HCT116 (cell line): Measurements from ENCODE around the gene TPK1. TPM values are rescaled to one million over a fixed set of nuclear protein-coding genes. Genes with fewer than 3 reads are reported as not detected.

Experiments
- ATAC-seq: fragments of 200-7000 bp; cut with Tn5 transposase; 2 replicates; pipeline ENCODE4 v1.9.1; 2020; ENCODE audit warnings: mild to moderate bottlenecking, moderate library complexity
- BruUV-seq: library from RNA; stranded (reverse); fragments of 400-500 nt; replicated peaks from 2 replicates; lab custom pipeline; 2021; lab: Mats Ljungman, UMichigan
- CTCF ChIA-PET: fragments of 300-600 bp; sonication (Branson Sonifier 250); formaldehyde crosslinking; loops from one replicate; lab custom pipeline; 2021; ENCODE audit warnings: antibody characterized with exemption; lab: Charles Lee
- POLR2A ChIA-PET: fragments of 300-600, 350-600 bp; sonication (Branson Sonifier 250); formaldehyde crosslinking; loops from one replicate; lab custom pipeline; 2021; ENCODE audit warnings: antibody characterized with exemption; lab: Charles Lee
- RAD21 ChIA-PET, 2 experiments: fragments of 300-600 bp; sonication (Branson Sonifier 250); formaldehyde crosslinking; loops; one replicate each; lab custom pipeline; 2023; ENCODE audit warnings: low total read pairs in 2 of 2; ENCODE audit not compliant: uncharacterized antibody in 2 of 2, unreplicated experiment in 2 of 2, low non-redundant PET in 1 of 2; lab: Charles Lee
- DNase-seq: peaks from one replicate; pipeline ENCODE4 v3.0.0-alpha.2; 2010; ENCODE audit warnings: low read depth, low spot score
- H2AFZ ChIP-seq: fragments of 200-600 bp; shearing (Covaris generic), sonication (generic); 2 replicates; pipeline ENCODE4 v1.6.1; 2017; ENCODE audit warnings: low read depth, mixed run types, mixed read lengths, antibody characterized with exemption, low read length; ENCODE audit not compliant: poor library complexity, severe bottlenecking
- H3K27ac ChIP-seq: 2 replicates; pipeline ENCODE4 v1.5.1; 2012; ENCODE audit warnings: low read depth, low read length
- H3K27me3 ChIP-seq: fragments of 200-600 bp; sonication (generic); 2 replicates; pipeline ENCODE4 v1.6.1; 2016; ENCODE audit warnings: mixed run types, low read length, mixed read lengths; ENCODE audit not compliant: insufficient read depth
- H3K36me3 ChIP-seq, 2 experiments: fragments of 200-500 bp in 1 of 2; fragments of 200-600 bp in 1 of 2; sonication (Bioruptor generic) in 1 of 2; sonication (generic) in 1 of 2; 2 replicates each; pipeline versions ENCODE4 v1.5.1 to v1.6.1; 2014 to 2016; ENCODE audit warnings: low read length in 2 of 2, inconsistent platforms in 1 of 2, mixed read lengths in 1 of 2, mixed run types in 1 of 2; ENCODE audit not compliant: insufficient read depth in 2 of 2, control insufficient read depth in 1 of 2
- H3K4me1 ChIP-seq, 2 experiments: fragments of 200-600 bp in 1 of 2; sonication (generic) in 1 of 2; 2 replicates each; pipeline versions ENCODE4 v1.5.1 to v1.6.1; 2012 to 2017; ENCODE audit warnings: low read length in 2 of 2, inconsistent platforms in 1 of 2, mild to moderate bottlenecking in 1 of 2, mixed read lengths in 1 of 2, mixed run types in 1 of 2, moderate library complexity in 1 of 2; ENCODE audit not compliant: insufficient read depth in 2 of 2, control insufficient read depth in 1 of 2
- H3K4me2 ChIP-seq: fragments of 200-600 bp; sonication (generic); 2 replicates; pipeline ENCODE4 v1.6.1; 2017; ENCODE audit warnings: mixed run types, low read length, mixed read lengths
- H3K4me3 ChIP-seq, 2 experiments: fragments of 200-600 bp in 1 of 2; sonication (generic) in 1 of 2; replicated peaks in 1 of 2; 2 replicates each; pipeline ENCODE4 v1.5.1; 2011 to 2016; ENCODE audit warnings: low read length in 2 of 2, control low read depth in 1 of 2, low read depth in 1 of 2, mild to moderate bottlenecking in 1 of 2, mixed read lengths in 1 of 2, mixed run types in 1 of 2
- H3K79me2 ChIP-seq: fragments of 200-600 bp; sonication (generic); 2 replicates; pipeline ENCODE4 v1.6.1; 2017; ENCODE audit warnings: mild to moderate bottlenecking, mixed run types, low read length, moderate library complexity, mixed read lengths; ENCODE audit not compliant: insufficient read depth
- H3K9ac ChIP-seq: fragments of 200-600 bp; sonication (generic); 2 replicates; pipeline ENCODE4 v1.6.1; 2016; ENCODE audit warnings: low read length, mixed read lengths
- H3K9me2 ChIP-seq: fragments of 200-600 bp; sonication (generic), shearing (Covaris generic); 2 replicates; pipeline ENCODE4 v1.6.1; 2017; ENCODE audit warnings: mixed run types, mild to moderate bottlenecking, moderate library complexity; ENCODE audit not compliant: insufficient read depth
- H3K9me3 ChIP-seq, 2 experiments: fragments of 200-500 bp in 1 of 2; fragments of 200-600 bp in 1 of 2; sonication (Bioruptor generic) in 1 of 2; sonication (generic) in 1 of 2; 2 replicates each; pipeline ENCODE4 v1.6.1; 2014 to 2017; ENCODE audit warnings: low read length in 2 of 2, mixed read lengths in 2 of 2, inconsistent platforms in 1 of 2, low read depth in 1 of 2, mild to moderate bottlenecking in 1 of 2, mixed run types in 1 of 2, moderate library complexity in 1 of 2; ENCODE audit not compliant: control insufficient read depth in 1 of 2, insufficient read depth in 1 of 2
- H4K20me1 ChIP-seq: fragments of 200-600 bp; sonication (generic), shearing (Covaris generic); 2 replicates; pipeline ENCODE4 v1.6.1; 2017; ENCODE audit warnings: mixed run types, mild to moderate bottlenecking, moderate library complexity; ENCODE audit not compliant: insufficient read depth
- ATF3 ChIP-seq: IDR thresholded peaks from 2 replicates; pipeline ENCODE4 v1.6.1; 2012
- CEBPB ChIP-seq: IDR thresholded peaks from 2 replicates; pipeline ENCODE4 v1.6.1; 2012; ENCODE audit warnings: low read depth
- EGR1 ChIP-seq: IDR thresholded peaks from 2 replicates; pipeline ENCODE4 v1.6.1; 2012; ENCODE audit warnings: low read depth
- ELF1 ChIP-seq: IDR thresholded peaks from 2 replicates; pipeline ENCODE4 v1.6.1; 2012; ENCODE audit warnings: low read depth, borderline replicate concordance
- EZH2 ChIP-seq: fragments of 200-600 bp; sonication (generic); IDR thresholded peaks from 2 replicates; pipeline ENCODE4 v1.6.1; 2017; ENCODE audit warnings: antibody characterized with exemption, mixed run types
- FOSL1 ChIP-seq: IDR thresholded peaks from 2 replicates; pipeline ENCODE4 v1.6.1; 2012; ENCODE audit warnings: low read depth
- JUND ChIP-seq: IDR thresholded peaks from 2 replicates; pipeline ENCODE4 v1.6.1; 2012
- POLR2A ChIP-seq: IDR thresholded peaks from 2 replicates; pipeline ENCODE4 v1.7.0; 2011; ENCODE audit warnings: borderline replicate concordance; ENCODE audit not compliant: insufficient read depth, insufficient read length; ENCODE audit errors: extremely low read depth
- RAD21 ChIP-seq: IDR thresholded peaks from 2 replicates; pipeline ENCODE4 v1.6.1; 2012; ENCODE audit warnings: low read depth, mild to moderate bottlenecking
- REST ChIP-seq: IDR thresholded peaks from 2 replicates; pipeline ENCODE4 v1.6.1; 2012; ENCODE audit warnings: low read depth
- YY1 ChIP-seq: IDR thresholded peaks from 2 replicates; pipeline ENCODE4 v1.6.1; 2011; ENCODE audit warnings: low read length, low read depth, moderate library complexity, mild to moderate bottlenecking; ENCODE audit not compliant: insufficient replicate concordance; ENCODE audit errors: extremely low read depth
- ZFX ChIP-seq: fragments of 450-650 bp; IDR thresholded peaks from 2 replicates; pipeline ENCODE4 v1.6.1; 2017
- ZNF274 ChIP-seq: fragments of 200-500 bp; sonication (Bioruptor generic); IDR thresholded peaks from 2 replicates; pipeline ENCODE4 v1.6.1; 2014; ENCODE audit warnings: mild to moderate bottlenecking, low read depth, low read length, inconsistent platforms
- intact Hi-C: fragments of 100-400 bp; cut with micrococcal nuclease; formaldehyde crosslinking; loops from 2 replicates; pipeline ENCODE4 v1.10.0; 2022
- total RNA-seq: library from RNA; stranded (reverse); gene quantifications from one replicate; pipeline ENCODE4 v1.2.1, GENCODE V29; 2021; ENCODE audit not compliant: unreplicated experiment
- TF ChIP-seq, protein P1 (sequence below): IDR thresholded peaks from 2 replicates; pipeline ENCODE4 v1.6.1; 2011; ENCODE audit warnings: mild to moderate bottlenecking, low read length, moderate library complexity; ENCODE audit not compliant: insufficient replicate concordance; ENCODE audit errors: extremely low read depth

TPK1 gene
- total RNA-seq, 1 experiment from 2014 or later, result 5.4 TPM

DNA sequence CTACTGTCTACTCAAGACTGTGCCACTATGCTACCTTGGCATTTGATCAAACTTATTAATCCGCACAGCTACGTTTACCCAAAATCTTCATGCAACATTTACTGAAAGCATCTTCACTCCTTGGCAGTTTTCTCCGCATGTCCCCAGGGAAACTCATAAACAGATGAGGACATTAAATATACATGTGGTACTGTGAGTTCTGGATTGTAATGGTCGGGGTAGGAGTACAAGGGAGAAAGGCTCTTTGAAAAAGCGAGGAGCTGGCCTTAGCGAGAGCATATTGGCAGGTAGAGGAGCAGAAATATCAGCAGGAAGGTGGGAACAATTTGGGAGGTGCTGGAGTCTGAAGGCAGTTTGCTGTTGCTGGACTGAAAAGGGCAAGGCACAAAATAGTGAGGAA lies 325.2 kb downstream of the TPK1 start:
- ChIA-PET CTCF (no interaction called here), POLR2A (no interaction called here), RAD21 (interaction anchor here in 1 of 2 experiments (0.6 kb wide), 1 partner anchor 179 kb away, joined by 3 read pairs; no protein-coding TSS in a partner anchor)
- intact Hi-C loops, result loop anchor here (2.0 to 5.0 kb wide), 2 partner anchors 14 to 1582 kb away; no protein-coding TSS in a partner anchor
- no peaks in the 10 kb centered on the region for H4K20me1 ChIP-seq
- H3K79me2 ChIP-seq, result no peaks in the 10 kb centered on the region
- H3K9me2 ChIP-seq, result no peaks in the 10 kb centered on the region
- no peak overlapping the region for H3K27ac ChIP-seq
- H3K9ac ChIP-seq, result no peak overlapping the region
- H3K27me3 ChIP-seq, result no peaks in the 10 kb centered on the region
- H3K4me2 ChIP-seq, result no peak overlapping the region
- TF ChIP-seq JUND (no peak), EGR1 (no peak), ZNF274 (no peak), YY1 (no peak), FOSL1 (no peak), ZFX (no peak), CEBPB (no peak), ELF1 (no peak), ATF3 (no peak), REST (no peak), RAD21 (no peak), EZH2 (no peak), POLR2A (no peak)
- TF ChIP-seq, protein P1, sequence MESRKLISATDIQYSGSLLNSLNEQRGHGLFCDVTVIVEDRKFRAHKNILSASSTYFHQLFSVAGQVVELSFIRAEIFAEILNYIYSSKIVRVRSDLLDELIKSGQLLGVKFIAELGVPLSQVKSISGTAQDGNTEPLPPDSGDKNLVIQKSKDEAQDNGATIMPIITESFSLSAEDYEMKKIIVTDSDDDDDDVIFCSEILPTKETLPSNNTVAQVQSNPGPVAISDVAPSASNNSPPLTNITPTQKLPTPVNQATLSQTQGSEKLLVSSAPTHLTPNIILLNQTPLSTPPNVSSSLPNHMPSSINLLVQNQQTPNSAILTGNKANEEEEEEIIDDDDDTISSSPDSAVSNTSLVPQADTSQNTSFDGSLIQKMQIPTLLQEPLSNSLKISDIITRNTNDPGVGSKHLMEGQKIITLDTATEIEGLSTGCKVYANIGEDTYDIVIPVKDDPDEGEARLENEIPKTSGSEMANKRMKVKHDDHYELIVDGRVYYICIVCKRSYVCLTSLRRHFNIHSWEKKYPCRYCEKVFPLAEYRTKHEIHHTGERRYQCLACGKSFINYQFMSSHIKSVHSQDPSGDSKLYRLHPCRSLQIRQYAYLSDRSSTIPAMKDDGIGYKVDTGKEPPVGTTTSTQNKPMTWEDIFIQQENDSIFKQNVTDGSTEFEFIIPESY, result no peak
- no peaks in the 10 kb centered on the region for H3K36me3 ChIP-seq
- H3K4me1 ChIP-seq, result no peaks in the 10 kb centered on the region
- no peaks in the 10 kb centered on the region for H3K9me3 ChIP-seq
- DNase-seq (no peak), ATAC-seq (no peak)
- BruUV-seq, result no TSS peak
- no peak overlapping the region for H2AFZ ChIP-seq
- no peak overlapping the region for H3K4me3 ChIP-seq
